ENCODE results near the gene NFATC1. TPM values are rescaled to one million over a fixed set of nuclear protein-coding genes. Genes with fewer than 3 reads are reported as not detected.
A peak's percentile ranks its signal among the peaks of the same experiment; 100 is the strongest.

The NFATC1 gene
- total RNA-seq, 6 donors from 2014 or later, result 13.6 to 39.5 (median 20.3) TPM

- 93 to 96% methylated on average over 12 of the region's 12 CpGs for WGBS, 2 donors
Measured at GRCh38 chr18:79360933-79361332, 34.8 kb upstream of the NFATC1 start.

GRCh38 chr18:79361766-79362522, 33.8 kb upstream of the NFATC1 start:
- ATAC-seq (ENCODE audit: low FRiP score in 2 of 2), result no peak
- DNase-seq, result no peak
- Histone ChIP-seq H3K27me3 (no peaks in the 10 kb centered on the region), H3K9me3 (no peaks in the 10 kb centered on the region), H3K36me3 (peaks cover 6 to 47% (median 20%) of the 10 kb centered on the region in 4 donors), H3K4me3 (no peak overlapping the region), H3K27ac (no peak overlapping the region), H3K4me1 (no peaks in the 10 kb centered on the region)
- TF ChIP-seq EP300 (IDR thresholded peaks at IDR 0.05) (no peak), POLR2A (IDR thresholded peaks at IDR 0.05) (no peak), POLR2AphosphoS5 (IDR thresholded peaks at IDR 0.05) (no peak), CTCF (IDR thresholded peaks at IDR 0.05) (no peak)
- WGBS, 2 donors, result 90 to 95% methylated on average over 19 to 20 of the region's 20 CpGs

More at GRCh38 chr18:79360933-79361332, 34.8 kb upstream of the NFATC1 start:
- no peaks in the 10 kb centered on the region for H3K9me3 ChIP-seq
- H3K4me1 ChIP-seq, result no peaks in the 10 kb centered on the region
- H3K27me3 ChIP-seq, result no peaks in the 10 kb centered on the region
- peaks cover 6 to 47% (median 20%) of the 10 kb centered on the region in 4 donors for H3K36me3 ChIP-seq
- TF ChIP-seq EP300 (IDR thresholded peaks at IDR 0.05) (no peak), POLR2A (IDR thresholded peaks at IDR 0.05) (no peak), CTCF (IDR thresholded peaks at IDR 0.05) (no peak), POLR2AphosphoS5 (IDR thresholded peaks at IDR 0.05) (no peak)
- no peak for ATAC-seq (ENCODE audit: low FRiP score in 2 of 2)
- DNase-seq, result no peak
- no peak overlapping the region for H3K4me3 ChIP-seq
- no peak overlapping the region for H3K27ac ChIP-seq

GRCh38 chr18:79365701-79366100, 30.0 kb upstream of the NFATC1 start:
- DNase-seq (no peak), ATAC-seq (ENCODE audit: low FRiP score in 2 of 2) (peak; percentile 15 to 26)
- Histone ChIP-seq H3K9me3 (no peaks in the 10 kb centered on the region), H3K4me3 (no peak overlapping the region), H3K27ac (no peak overlapping the region), H3K36me3 (peaks cover 6 to 30% (median 12%) of the 10 kb centered on the region in 4 donors), H3K27me3 (no peaks in the 10 kb centered on the region), H3K4me1 (peaks cover 0 to 12% (median 3%) of the 10 kb centered on the region in 4 donors)
- WGBS, 2 donors, result 95 to 96% methylated on average over 13 of the region's 13 CpGs
- TF ChIP-seq POLR2A (IDR thresholded peaks at IDR 0.05) (no peak), EP300 (IDR thresholded peaks at IDR 0.05) (no peak), POLR2AphosphoS5 (IDR thresholded peaks at IDR 0.05) (no peak), CTCF (IDR thresholded peaks at IDR 0.05) (no peak)

GRCh38 chr18:79366177-79367094, 29.3 kb upstream of the NFATC1 start:
- ATAC-seq (ENCODE audit: low FRiP score in 2 of 2), result peak; percentile 17 to 59
- Histone ChIP-seq H3K4me1 (peaks cover 0 to 12% (median 3%) of the 10 kb centered on the region in 4 donors), H3K36me3 (peaks cover 0 to 23% (median 5%) of the 10 kb centered on the region in 4 donors), H3K4me3 (no peak overlapping the region), H3K9me3 (no peaks in the 10 kb centered on the region), H3K27me3 (no peaks in the 10 kb centered on the region), H3K27ac (no peak overlapping the region)
- DNase-seq, result no peak
- 84 to 87% methylated on average over 28 to 29 of the region's 29 CpGs for WGBS, 2 donors
- TF ChIP-seq CTCF (IDR thresholded peaks at IDR 0.05), result no peak
- TF ChIP-seq POLR2A (IDR thresholded peaks at IDR 0.05), result no peak
- TF ChIP-seq EP300 (IDR thresholded peaks at IDR 0.05), result no peak
- no peak for TF ChIP-seq POLR2AphosphoS5 (IDR thresholded peaks at IDR 0.05)
